Glomerular endothelial cell (primary cell): ENCODE data around the gene FOXC2. TPM values are rescaled to one million over a fixed set of nuclear protein-coding genes. Genes with fewer than 3 reads are reported as not detected.

Source experiments
- DNase-seq: peaks from one replicate; pipeline ENCODE4 v3.0.0-alpha.2; 2011; ENCODE audit warnings: low read depth, low spot score; ENCODE audit errors: extremely low read depth
- total RNA-seq: library from RNA; depleted of rRNA; stranded (reverse); fragments of >200 nt; gene quantifications from 2 replicates; pipeline ENCODE4 v1.2.3, GENCODE V29; 2015

Gene FOXC2
- total RNA-seq, 1 donor from 2014 or later, result 21.7 TPM

GRCh38 chr16:86571530-86571915 lies 4.9 kb downstream of the FOXC2 start:
- no peak for DNase-seq

- no peak for DNase-seq
Observed at GRCh38 chr16:86572041-86572521, 5.5 kb downstream of the FOXC2 start.

GRCh38 chr16:86572606-86573005 lies 6.0 kb downstream of the FOXC2 start:
- DNase-seq, result no peak

- no peak for DNase-seq
Observed at GRCh38 chr16:86573215-86573614, 6.6 kb downstream of the FOXC2 start.

- no peak for DNase-seq
Observed at GRCh38 chr16:86573646-86574508, 7.2 kb downstream of the FOXC2 start.

- DNase-seq, result no peak
Observed at GRCh38 chr16:86574646-86575045, 8.0 kb downstream of the FOXC2 start.

GRCh38 chr16:86575095-86575685 lies 8.6 kb downstream of the FOXC2 start:
- no peak for DNase-seq

GRCh38 chr16:86575754-86576557 lies 9.3 kb downstream of the FOXC2 start:
- DNase-seq, result no peak

GRCh38 chr16:86576591-86577313 lies 10.1 kb downstream of the FOXC2 start:
- DNase-seq, result no peak

GRCh38 chr16:86577314-86577971 lies 10.8 kb downstream of the FOXC2 start:
- DNase-seq, result no peak

GRCh38 chr16:86578061-86578599 lies 11.5 kb downstream of the FOXC2 start, which contains the start of gene FOXL1:
Gene FOXL1, plus strand, starts transcription at chr16:86578549. Its CDS starts 175 bp downstream, at chr16:86578724.
- no peak for DNase-seq

- no peak for DNase-seq
Observed at GRCh38 chr16:86578611-86579267, 12.1 kb downstream of the FOXC2 start.

- no peak for DNase-seq
Observed at GRCh38 chr16:86579268-86580062, 12.8 kb downstream of the FOXC2 start.

- DNase-seq, result no peak
Observed at GRCh38 chr16:86580063-86580790, 13.6 kb downstream of the FOXC2 start.

GRCh38 chr16:86580791-86581170 lies 14.2 kb downstream of the FOXC2 start:
- DNase-seq, result no peak

- no peak for DNase-seq
Observed at GRCh38 chr16:86581458-86581857, 14.8 kb downstream of the FOXC2 start.

- no peak for DNase-seq
Observed at GRCh38 chr16:86584071-86584685, 17.5 kb downstream of the FOXC2 start.
